H9 (cell line): ENCODE measurements around the gene TLE4. TPM values are rescaled to one million over a fixed set of nuclear protein-coding genes. Genes with fewer than 3 reads are reported as not detected.
A peak's percentile ranks its signal among the peaks of the same experiment; 100 is the strongest.

Experiments
- DNase-seq: peaks from one replicate; pipeline ENCODE4 v3.0.0-alpha.2; 2017
- H2AFZ ChIP-seq: one replicate; pipeline ENCODE4 v1.6.1; 2013; ENCODE audit warnings: mild to moderate bottlenecking, low read length, control low read depth, moderate library complexity
- H2AK5ac ChIP-seq: 2 replicates; pipeline ENCODE4 v1.6.1; 2013; ENCODE audit warnings: low read length, control low read depth, mixed read lengths; ENCODE audit not compliant: insufficient read length
- H2BK120ac ChIP-seq: one replicate; pipeline ENCODE4 v1.6.1; 2013; ENCODE audit warnings: low read depth, mild to moderate bottlenecking, low read length, control low read depth, inconsistent platforms; ENCODE audit not compliant: poor library complexity, severe bottlenecking
- H2BK12ac ChIP-seq: 2 replicates; pipeline ENCODE4 v1.6.1; 2013; ENCODE audit warnings: low read length, control low read depth, mixed read lengths, low read depth; ENCODE audit not compliant: insufficient read length
- H2BK15ac ChIP-seq: 2 replicates; pipeline ENCODE4 v1.6.1; 2013; ENCODE audit warnings: low read depth, low read length, control low read depth
- H2BK20ac ChIP-seq: one replicate; pipeline ENCODE4 v1.6.1; 2013; ENCODE audit warnings: low read depth, mild to moderate bottlenecking, low read length, control low read depth, inconsistent platforms; ENCODE audit not compliant: poor library complexity, severe bottlenecking
- H2BK5ac ChIP-seq: 2 replicates; pipeline ENCODE4 v1.6.1; 2013; ENCODE audit warnings: low read length, control low read depth, mixed read lengths; ENCODE audit not compliant: insufficient read length
- H3K14ac ChIP-seq: 2 replicates; pipeline ENCODE4 v1.6.1; 2013; ENCODE audit warnings: low read length, control low read depth; ENCODE audit not compliant: insufficient read depth
- H3K18ac ChIP-seq: 2 replicates; pipeline ENCODE4 v1.6.1; 2013; ENCODE audit warnings: low read depth, mild to moderate bottlenecking, mixed read lengths, low read length, control low read depth; ENCODE audit not compliant: insufficient read length
- H3K23ac ChIP-seq: 2 replicates; pipeline ENCODE4 v1.6.1; 2013; ENCODE audit warnings: low read length, control low read depth, mixed read lengths, low read depth; ENCODE audit not compliant: insufficient read length
- H3K23me2 ChIP-seq: 2 replicates; pipeline ENCODE4 v1.6.1; 2013; ENCODE audit warnings: low read depth, mild to moderate bottlenecking, mixed read lengths, low read length, control low read depth; ENCODE audit not compliant: insufficient read length, poor library complexity, severe bottlenecking
- H3K27ac ChIP-seq: 2 replicates; pipeline ENCODE4 v1.5.1; 2013; ENCODE audit warnings: low read length, control low read depth, mixed read lengths, low read depth; ENCODE audit not compliant: insufficient read length
- H3K27me3 ChIP-seq: 2 replicates; pipeline ENCODE4 v1.6.1; 2013; ENCODE audit warnings: low read length, control low read depth, inconsistent platforms; ENCODE audit not compliant: insufficient read depth
- H3K4ac ChIP-seq: 2 replicates; pipeline ENCODE4 v1.6.1; 2013; ENCODE audit warnings: low read depth, mild to moderate bottlenecking, control low read depth, inconsistent platforms, low read length, moderate library complexity
- H3K4me1 ChIP-seq: 2 replicates; pipeline ENCODE4 v1.6.1; 2013; ENCODE audit warnings: low read length, control low read depth, inconsistent platforms; ENCODE audit not compliant: insufficient read depth
- H3K4me2 ChIP-seq: 2 replicates; pipeline ENCODE4 v1.6.1; 2013; ENCODE audit warnings: low read length, control low read depth, mixed read lengths; ENCODE audit not compliant: insufficient read length, insufficient read depth
- H3K56ac ChIP-seq: 2 replicates; pipeline ENCODE4 v1.6.1; 2013; ENCODE audit warnings: low read depth, mild to moderate bottlenecking, mixed read lengths, low read length, control low read depth; ENCODE audit not compliant: insufficient read length
- H3K79me1 ChIP-seq: 2 replicates; pipeline ENCODE4 v1.6.1; 2013; ENCODE audit warnings: low read depth, mild to moderate bottlenecking, moderate library complexity, low read length, control low read depth, inconsistent platforms; ENCODE audit not compliant: insufficient read depth, poor library complexity, severe bottlenecking
- H3K79me2 ChIP-seq: 2 replicates; pipeline ENCODE4 v1.6.1; 2013; ENCODE audit warnings: low read length, control low read depth, inconsistent platforms; ENCODE audit not compliant: insufficient read depth
- H3K9ac ChIP-seq: 2 replicates; pipeline ENCODE4 v1.6.1; 2013; ENCODE audit warnings: low read length, control low read depth, mixed read lengths; ENCODE audit not compliant: insufficient read length; ENCODE audit errors: extremely low read depth
- H3K9me3 ChIP-seq: one replicate; pipeline ENCODE4 v1.6.1; 2013; ENCODE audit warnings: low read depth, low read length, inconsistent platforms; ENCODE audit not compliant: control insufficient read depth
- H3T11ph ChIP-seq: one replicate; pipeline ENCODE4 v1.6.1; 2013; ENCODE audit warnings: mild to moderate bottlenecking, low read length, control low read depth, inconsistent platforms
- H4K20me1 ChIP-seq: one replicate; pipeline ENCODE4 v1.6.1; 2013; ENCODE audit not compliant: control insufficient read depth, insufficient read length, insufficient read depth
- H4K5ac ChIP-seq: 2 replicates; pipeline ENCODE4 v1.6.1; 2013; ENCODE audit warnings: low read depth, mild to moderate bottlenecking, mixed read lengths, low read length, control low read depth; ENCODE audit not compliant: insufficient read length
- H4K8ac ChIP-seq: replicated peaks from 2 replicates; pipeline ENCODE4 v1.6.1; 2013; ENCODE audit warnings: low read length, control low read depth, mixed read lengths, low read depth; ENCODE audit not compliant: insufficient read length
- H4K91ac ChIP-seq: 2 replicates; pipeline ENCODE4 v1.6.1; 2013; ENCODE audit warnings: low read depth, mild to moderate bottlenecking, moderate library complexity, mixed read lengths, low read length, control low read depth; ENCODE audit not compliant: insufficient read length
- H3K27ac Mint-ChIP-seq, 3 experiments: 2 replicates in 2 of 3; 3 replicates in 1 of 3; pipeline ENCODE4 v1.8.0; 2020 to 2021; ENCODE audit warnings: mixed read lengths in 3 of 3, mild to moderate bottlenecking in 1 of 3, moderate library complexity in 1 of 3
- H3K27me3 Mint-ChIP-seq: 2 replicates; pipeline ENCODE4 v1.8.0; 2021; ENCODE audit warnings: low read depth, mild to moderate bottlenecking, moderate library complexity, mixed read lengths
- H3K36me3 Mint-ChIP-seq, 3 experiments: 2 replicates in 2 of 3; 3 replicates in 1 of 3; pipeline ENCODE4 v1.8.0; 2020 to 2021; ENCODE audit warnings: low read depth in 3 of 3, mixed read lengths in 3 of 3; ENCODE audit not compliant: insufficient read depth in 1 of 3
- H3K4me1 Mint-ChIP-seq, 2 experiments: 2 replicates each; pipeline ENCODE4 v1.8.0; 2020; ENCODE audit warnings: mixed read lengths in 2 of 2
- H3K4me3 Mint-ChIP-seq, 2 experiments: 2 replicates in 1 of 2; 3 replicates in 1 of 2; pipeline ENCODE4 v1.8.0; 2020 to 2021; ENCODE audit warnings: mild to moderate bottlenecking in 2 of 2, mixed read lengths in 2 of 2, moderate library complexity in 1 of 2
- H3K9me3 Mint-ChIP-seq, 2 experiments: 2 replicates in 1 of 2; 3 replicates in 1 of 2; pipeline ENCODE4 v1.8.0; 2020; ENCODE audit warnings: mild to moderate bottlenecking in 2 of 2, mixed read lengths in 2 of 2, moderate library complexity in 1 of 2
- WGBS: extraction: QIAGEN DNeasy Blood & Tissue Kit; methylation state at CpG from one replicate; pipeline ENCODE4 v1.1.7; 2013; ENCODE audit warnings: missing lambda C conversion rate, low lambda C conversion rate, mixed read lengths; ENCODE audit not compliant: insufficient read length; ENCODE audit errors: extremely low coverage; 5-methylcytosine and 5-hydroxymethylcytosine counted together
- total RNA-seq: library from RNA; stranded (reverse); gene quantifications from 2 replicates; pipeline ENCODE4 v1.2.1, GENCODE V29; 2021
- TF ChIP-seq, protein P1 (sequence below): fragments of 200-600 bp; sonication (generic); conservative IDR thresholded peaks from 3 replicates; pipeline ENCODE4 v1.8.0; 2021; ENCODE audit warnings: antibody characterized with exemption, mild to moderate bottlenecking

TLE4 gene
- total RNA-seq, 1 experiment from 2014 or later: 35.1 TPM

DNA sequence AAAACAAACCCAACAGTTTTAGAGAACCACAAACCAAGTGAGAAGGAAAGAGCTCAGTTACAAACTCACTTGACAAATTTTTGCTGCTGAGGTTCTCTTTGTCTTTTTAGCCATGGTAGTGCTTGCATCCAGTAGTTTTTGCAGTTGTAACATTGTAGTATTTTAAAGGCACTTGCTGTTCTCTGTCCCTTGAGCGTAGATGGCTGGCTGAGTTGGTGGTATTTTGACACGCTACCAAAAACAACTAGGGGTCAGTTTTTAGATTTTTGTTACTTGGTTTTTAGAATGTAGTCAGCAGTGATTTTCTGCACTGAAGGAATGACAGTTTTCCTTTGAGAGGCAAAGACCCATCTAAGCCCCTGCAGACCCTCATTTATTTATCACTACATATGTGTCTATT lies 58.0 kb downstream of the TLE4 start:
- no peaks in the 10 kb centered on the region for H3K79me2 ChIP-seq
- H3K27me3 ChIP-seq: no peaks in the 10 kb centered on the region
- no peak overlapping the region for H2BK5ac ChIP-seq
- TF ChIP-seq, protein P1, sequence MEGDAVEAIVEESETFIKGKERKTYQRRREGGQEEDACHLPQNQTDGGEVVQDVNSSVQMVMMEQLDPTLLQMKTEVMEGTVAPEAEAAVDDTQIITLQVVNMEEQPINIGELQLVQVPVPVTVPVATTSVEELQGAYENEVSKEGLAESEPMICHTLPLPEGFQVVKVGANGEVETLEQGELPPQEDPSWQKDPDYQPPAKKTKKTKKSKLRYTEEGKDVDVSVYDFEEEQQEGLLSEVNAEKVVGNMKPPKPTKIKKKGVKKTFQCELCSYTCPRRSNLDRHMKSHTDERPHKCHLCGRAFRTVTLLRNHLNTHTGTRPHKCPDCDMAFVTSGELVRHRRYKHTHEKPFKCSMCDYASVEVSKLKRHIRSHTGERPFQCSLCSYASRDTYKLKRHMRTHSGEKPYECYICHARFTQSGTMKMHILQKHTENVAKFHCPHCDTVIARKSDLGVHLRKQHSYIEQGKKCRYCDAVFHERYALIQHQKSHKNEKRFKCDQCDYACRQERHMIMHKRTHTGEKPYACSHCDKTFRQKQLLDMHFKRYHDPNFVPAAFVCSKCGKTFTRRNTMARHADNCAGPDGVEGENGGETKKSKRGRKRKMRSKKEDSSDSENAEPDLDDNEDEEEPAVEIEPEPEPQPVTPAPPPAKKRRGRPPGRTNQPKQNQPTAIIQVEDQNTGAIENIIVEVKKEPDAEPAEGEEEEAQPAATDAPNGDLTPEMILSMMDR: no peak
- no peak overlapping the region for H3K4me3 Mint-ChIP-seq
- H2BK20ac ChIP-seq: no peak overlapping the region
- no peak overlapping the region for H3K9ac ChIP-seq
- H4K5ac ChIP-seq: no peak overlapping the region
- no peak overlapping the region for H2BK12ac ChIP-seq
- no peak overlapping the region for H3K4ac ChIP-seq
- H3K18ac ChIP-seq: no peak overlapping the region
- H2BK15ac ChIP-seq: no peak overlapping the region
- no peak overlapping the region for H4K8ac ChIP-seq
- no peak overlapping the region for H3K14ac ChIP-seq
- H3K27me3 Mint-ChIP-seq: no peaks in the 10 kb centered on the region
- H3K9me3 ChIP-seq: no peaks in the 10 kb centered on the region
- H2AK5ac ChIP-seq: no peak overlapping the region
- 0 out of 7 replicates have a peak, but pooled peaks cover 0 to 7% (median 0%) of the 10 kb centered on the region in 3 experiments for H3K36me3 Mint-ChIP-seq
- H4K91ac ChIP-seq: no peak overlapping the region
- no peak overlapping the region for H2BK120ac ChIP-seq
- H3K27ac ChIP-seq: no peak overlapping the region
- no peak overlapping the region for H3K56ac ChIP-seq
- no peaks in the 10 kb centered on the region for H3K79me1 ChIP-seq
- H3K9me3 Mint-ChIP-seq: no peaks in the 10 kb centered on the region
- H3K27ac Mint-ChIP-seq: peak overlapping the region in 1 of 3 experiments; percentile 39; a peak in 1 of 7 replicates
- H2AFZ ChIP-seq: no peak overlapping the region
- DNase-seq: no peak
- WGBS: no CpG with 5 or more reads among the region's 2 CpGs
- no peak overlapping the region for H3T11ph ChIP-seq
- H3K23me2 ChIP-seq: no peaks in the 10 kb centered on the region
- no peaks in the 10 kb centered on the region; the same call in none of the 2 replicates for H3K4me1 ChIP-seq
- H3K4me1 Mint-ChIP-seq: peaks cover 17 to 43% of the 10 kb centered on the region in 2 experiments
- no peaks in the 10 kb centered on the region for H4K20me1 ChIP-seq
- no peak overlapping the region for H3K23ac ChIP-seq
- H3K4me2 ChIP-seq: no peak overlapping the region
